HG03175 (cell line): ENCODE results near the gene CD83.
"Not testable (repeated sequence)": the region's sequence is repeated elsewhere in the genome, so short reads cannot be mapped to it uniquely, and the experiment has no call there.

Experiments
- ATAC-seq: cut with Tn5 transposase; IDR thresholded peaks from one replicate; pipeline ENCODE4 v1.9.1; 2021; ENCODE audit warnings: mild to moderate bottlenecking, moderate library complexity; ENCODE audit not compliant: unreplicated experiment

CD83 gene

DNA sequence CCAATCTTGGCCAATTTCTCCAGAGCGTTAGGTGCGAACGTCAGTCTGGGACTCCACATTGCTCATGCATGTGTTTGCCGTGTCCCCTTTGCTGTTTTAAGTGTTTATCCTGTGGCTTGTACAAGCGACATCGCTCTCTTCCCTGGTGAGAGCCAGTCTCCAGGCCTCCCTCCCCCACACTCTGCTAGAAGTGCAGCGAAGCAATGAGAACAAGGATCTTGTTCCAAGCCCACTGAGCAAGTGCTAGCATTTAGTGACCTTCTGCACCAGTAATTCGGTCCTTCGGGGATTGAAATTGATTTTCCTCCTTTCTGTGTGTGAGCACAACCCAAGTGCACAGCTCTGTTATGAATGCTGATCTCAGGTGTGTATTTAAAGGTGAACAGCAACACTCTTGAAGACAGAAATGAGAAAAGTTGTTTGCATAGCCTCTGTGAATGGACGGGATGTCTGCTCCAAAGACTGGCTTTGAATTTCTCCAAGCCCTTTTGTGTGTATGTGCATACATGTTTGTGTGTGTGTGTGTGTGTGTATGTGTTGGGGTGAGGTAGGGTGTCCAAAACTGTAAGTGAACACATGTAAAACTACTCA lies 29.0 kb downstream of the CD83 start:
- ATAC-seq: no peak

DNA sequence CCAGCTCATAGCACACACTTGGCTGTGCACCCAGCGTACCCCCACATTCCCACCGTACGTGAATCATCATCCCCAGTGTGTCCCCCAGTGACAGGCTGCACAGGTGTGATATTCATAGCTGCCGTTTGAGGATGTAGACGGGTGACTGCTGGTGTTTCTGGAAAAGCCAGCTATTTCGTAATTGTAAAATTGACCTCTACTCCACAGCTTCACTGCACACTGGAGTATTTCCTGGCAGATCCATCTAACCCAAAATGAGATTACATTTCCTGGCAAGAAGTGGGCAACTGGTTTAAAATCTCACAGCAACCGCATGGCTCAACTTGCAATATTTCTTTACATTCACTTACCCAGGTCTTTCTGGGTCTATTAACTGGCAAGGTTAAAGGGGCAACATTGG lies 30.3 kb downstream of the CD83 start:
- ATAC-seq: no peak

DNA sequence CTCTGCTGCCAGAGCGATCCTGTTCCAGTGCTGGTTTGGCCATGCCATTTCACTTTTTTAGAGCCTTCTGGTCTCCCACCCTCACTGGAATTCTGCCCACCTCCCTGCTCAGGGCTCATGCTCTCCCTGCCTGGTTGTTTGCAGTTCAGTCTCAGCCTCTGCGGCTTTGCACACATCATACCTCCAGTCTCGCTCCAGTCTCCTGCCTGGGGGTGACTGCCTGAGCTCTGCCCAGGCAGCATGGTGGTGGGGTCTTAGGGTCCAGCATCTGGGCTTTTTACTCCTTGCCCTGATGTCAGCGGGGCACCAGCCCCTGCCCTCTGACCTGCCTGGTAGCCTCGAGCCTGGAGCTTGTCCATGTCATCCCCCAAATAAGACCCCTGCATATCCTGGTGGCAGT lies 30.9 kb downstream of the CD83 start:
- ATAC-seq: no peak

DNA sequence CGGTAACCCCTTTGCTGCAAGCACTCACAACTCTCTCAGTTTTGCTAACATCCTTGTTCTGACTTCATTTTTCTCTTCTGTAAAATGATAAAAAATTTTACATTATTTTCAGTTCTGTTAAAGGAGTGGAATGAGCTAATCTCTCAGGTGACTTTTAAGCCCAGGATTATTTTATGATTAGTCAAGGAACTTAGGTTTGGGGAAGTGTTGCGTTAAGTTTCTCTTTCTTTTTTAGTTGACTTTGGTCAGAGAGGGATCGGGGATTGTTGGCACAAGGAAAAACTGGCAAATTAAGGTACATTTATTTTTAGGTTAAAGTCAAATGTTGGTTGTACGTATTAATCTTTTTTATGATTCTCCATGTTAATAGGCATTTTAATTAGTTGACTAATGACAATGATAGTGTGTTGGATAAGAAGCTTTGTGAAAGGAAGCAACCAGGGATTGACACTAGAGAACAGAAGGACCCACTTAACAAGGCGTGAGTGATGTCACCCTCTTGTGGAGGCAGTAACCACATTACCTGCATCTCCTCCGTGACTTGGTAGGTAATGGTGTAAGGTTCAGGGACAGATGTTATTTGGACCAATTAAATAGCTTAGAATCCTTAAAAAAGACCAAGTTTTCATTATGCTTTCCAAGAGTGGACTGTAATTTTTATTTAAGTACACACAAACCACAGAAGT lies 31.6 kb downstream of the CD83 start:
- ATAC-seq: no peak

DNA sequence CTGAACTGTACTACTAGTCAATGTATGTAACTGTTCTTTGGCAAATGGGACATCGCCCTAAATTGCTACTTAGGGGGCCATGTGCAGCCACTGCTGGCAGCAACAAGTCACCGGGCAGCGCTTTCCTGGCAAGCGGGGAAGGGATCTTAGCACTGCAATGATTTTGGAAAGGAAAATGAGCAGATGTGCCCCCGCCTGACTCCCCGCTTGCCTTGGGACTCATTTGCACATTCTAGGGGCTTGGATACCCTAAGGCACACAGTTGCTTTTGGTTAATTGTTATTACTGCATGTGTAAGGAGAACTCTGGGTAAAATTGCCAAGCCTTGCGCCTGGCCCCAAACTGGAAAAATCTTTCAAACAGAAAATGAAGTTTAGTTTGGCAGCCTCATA lies 32.2 kb downstream of the CD83 start:
- ATAC-seq: no peak

DNA sequence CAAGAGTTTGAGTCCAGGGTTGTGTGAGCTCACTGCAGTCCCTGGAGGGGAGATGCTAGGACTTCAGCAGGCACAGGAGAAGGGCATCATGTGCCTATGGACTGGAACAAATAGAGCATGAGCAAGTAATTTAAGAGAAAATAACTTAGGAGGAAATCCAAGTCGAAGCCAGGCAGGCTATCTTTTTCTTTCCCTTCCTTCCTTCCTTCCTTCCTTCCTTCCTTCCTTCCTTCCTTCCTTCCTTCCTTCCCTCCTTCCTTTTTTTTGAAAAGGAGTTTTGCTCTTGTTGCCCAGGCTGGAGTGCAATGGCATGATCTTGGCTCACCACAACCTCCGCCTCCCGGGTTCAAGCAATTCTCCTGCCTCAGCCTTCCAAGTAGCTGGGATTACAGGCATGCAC lies 33.7 kb downstream of the CD83 start:
- ATAC-seq: not testable (repeated sequence)

DNA sequence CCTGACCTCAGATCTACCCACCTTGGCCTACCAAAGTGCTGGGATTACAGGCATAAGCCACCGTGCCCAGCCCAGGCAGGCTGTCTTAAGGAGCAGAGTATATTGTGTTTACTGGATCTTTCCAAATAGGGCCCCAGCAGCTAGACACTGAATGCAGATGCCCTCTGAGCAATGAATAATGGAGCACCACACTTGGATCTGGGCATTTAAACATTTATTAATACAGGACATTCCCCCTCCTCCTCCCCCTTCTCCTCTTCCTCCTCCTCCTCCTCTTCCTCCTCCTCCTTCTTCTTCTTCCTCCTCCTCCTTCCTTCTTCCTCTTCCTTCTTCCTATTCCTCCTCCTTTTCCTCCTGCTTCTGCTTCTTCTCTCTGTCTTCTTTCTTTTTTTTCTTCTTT lies 34.2 kb downstream of the CD83 start:
- no peak for ATAC-seq

DNA sequence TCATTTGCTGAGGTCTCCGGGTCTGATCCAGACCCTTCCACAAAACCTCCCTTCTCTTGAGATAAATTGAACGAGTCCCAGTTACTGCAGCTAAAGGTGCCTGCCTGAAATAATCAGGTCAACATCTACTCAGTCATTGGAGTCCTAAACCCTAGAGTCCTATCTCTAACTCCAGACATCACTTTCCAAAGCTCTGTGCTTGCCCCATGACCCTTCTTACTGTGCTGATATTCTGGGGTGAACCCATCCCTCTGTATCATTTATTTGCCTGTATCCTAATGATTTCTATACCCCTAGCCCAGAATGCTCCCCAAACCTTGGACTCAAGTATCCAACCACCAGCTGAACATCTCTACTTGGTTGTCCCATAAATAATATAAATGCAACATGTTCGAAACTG lies 35.7 kb downstream of the CD83 start:
- no peak for ATAC-seq

DNA sequence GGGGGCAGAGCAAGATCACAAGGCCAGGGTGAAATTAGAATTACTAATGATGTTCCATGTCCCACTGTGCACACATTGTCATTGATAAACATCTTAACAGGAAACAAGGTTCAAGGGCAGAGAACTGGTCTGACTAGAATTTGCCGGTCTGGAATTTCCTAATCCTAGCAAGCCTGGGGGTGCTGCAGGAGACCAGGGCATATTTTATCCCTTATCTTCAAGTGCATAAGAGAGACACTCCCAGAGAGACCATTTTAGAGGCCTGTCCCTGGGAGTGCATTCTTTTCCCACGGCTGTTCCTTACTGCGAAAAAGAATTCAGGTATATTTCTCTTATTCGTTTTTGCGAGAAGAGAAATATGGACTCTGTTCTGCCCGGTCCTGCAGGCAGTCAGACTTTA lies 41.5 kb downstream of the CD83 start:
- ATAC-seq: no peak

DNA sequence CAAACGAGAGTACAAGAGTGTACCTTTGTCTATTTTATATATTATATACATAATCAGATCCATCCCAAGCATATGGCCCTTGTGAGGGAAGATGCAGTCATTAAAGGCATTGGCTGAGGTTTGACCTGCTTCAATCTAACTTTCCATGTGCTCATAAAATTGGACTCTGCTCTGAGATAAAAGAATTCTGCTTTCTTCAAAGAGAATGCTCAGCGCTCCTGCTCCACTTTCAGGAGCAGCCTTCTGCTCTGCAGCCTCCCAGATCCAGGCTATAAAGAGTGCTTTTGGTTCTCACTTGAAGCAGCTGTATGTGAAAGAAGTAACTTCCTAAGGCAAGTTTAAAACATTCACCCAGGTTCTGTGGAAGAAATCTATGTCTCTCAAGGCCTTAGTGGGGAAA lies 45.3 kb downstream of the CD83 start:
- ATAC-seq: no peak

DNA sequence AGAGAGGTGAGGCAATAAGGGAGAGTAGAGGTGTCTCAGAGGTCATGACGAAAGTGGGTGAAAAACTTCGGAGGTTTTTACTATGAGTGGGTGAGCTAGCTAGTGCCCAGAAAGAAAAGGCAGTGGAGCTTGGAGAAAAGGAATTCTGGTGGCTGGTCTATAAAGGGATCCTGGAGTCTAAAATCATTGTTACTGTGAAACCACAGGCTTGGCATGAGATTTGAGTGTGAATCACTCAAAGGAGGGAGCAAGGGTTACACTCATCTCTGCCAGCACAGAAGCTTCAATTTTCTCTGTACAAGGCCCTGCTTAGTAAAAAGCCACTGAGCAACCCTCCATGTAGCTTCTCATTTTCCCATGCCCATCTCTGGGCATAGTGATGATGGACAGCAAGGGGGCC lies 47.5 kb downstream of the CD83 start:
- no peak for ATAC-seq

DNA sequence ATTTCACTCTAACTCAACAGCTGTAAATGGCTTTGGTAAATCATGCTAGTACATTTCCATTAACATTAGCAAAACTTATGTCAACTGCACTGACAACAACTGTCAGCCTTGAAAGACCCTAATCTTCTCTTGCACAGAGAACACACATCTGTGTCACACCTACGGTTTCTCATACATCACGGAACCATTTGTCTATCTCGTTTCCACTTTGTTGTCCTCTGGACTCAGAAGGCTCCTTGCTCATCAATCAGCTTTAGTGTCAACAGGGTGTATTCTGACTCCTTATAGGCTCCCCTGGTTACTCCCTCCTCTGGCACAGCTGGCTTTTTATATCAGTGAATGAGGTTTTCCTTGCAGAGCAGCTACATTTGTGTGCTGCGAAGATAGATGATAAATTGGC lies 49.3 kb downstream of the CD83 start:
- ATAC-seq: no peak

DNA sequence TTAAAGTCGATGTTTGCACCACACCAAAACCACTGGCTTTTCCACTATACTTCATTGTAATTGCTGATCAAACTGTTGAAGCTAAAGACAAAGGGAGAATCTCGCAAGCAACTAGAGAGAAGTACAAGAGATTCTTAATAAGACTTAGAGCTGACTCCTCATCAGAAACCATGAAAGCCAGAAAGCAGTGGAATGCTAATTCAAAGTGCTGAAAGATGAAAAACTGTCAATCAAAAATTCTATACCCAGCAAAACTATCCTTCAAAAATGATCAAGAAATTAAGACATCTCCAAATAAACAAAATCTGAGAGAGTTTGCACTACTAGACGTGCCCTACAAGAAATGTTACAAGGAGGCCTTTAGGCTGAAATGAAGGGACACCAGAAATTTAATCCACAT lies 52.6 kb downstream of the CD83 start:
- ATAC-seq: no peak

DNA sequence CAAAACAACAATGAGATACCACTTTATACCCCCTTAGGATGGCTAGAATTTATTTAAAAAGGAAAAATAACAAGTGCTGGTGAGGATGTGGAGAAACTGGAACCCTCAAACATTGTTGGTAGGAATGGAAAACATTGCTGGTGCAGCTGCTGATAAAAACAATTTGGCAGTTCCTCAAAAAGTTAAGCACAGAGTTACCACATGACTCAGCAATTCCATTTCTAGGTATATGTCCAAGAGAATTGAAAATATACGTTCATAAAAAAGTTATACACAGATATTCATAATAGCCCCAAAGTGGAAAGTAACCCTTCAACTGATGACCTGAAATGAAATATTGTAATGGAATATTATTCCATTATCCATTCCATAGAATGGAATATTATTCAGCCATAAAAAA lies 55.0 kb downstream of the CD83 start:
- ATAC-seq: no peak

DNA sequence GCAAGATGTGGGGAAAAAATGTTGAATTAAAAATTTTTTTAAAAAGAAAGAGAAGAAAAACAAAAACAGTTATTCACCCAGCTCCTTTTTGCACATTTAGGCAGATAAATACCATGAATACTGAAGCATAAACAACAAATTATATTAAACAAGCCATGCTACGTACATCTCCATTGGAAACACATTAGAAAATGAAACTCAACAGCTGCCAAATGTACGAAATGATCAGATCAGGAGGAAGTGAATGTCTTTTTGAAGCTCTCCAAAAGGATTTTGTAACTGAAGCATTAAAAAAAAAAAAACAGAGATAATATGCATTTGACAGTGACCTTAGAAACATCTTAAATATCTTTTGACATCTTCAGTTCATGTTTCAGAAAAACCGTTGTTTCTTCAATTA lies 56.7 kb downstream of the CD83 start:
- ATAC-seq: no peak

DNA sequence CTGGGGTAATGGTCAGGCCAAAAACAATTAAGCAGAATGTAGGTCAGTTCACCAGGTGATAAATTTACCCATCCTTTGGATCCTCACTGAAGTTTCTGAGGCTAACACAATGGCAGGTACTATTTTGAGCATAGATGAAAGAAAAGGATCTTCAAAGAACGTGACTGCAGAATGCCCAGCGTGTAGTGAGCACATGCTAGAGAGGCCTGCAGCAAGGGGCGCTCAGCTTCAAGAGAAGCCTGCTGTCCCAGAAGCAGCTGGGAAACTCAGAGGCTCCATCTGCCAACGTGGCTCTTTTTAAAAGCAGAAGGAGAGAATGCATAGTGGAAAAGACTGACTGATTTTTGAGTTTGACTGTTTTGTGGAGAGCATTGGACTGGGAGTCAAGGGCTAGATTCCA lies 57.4 kb downstream of the CD83 start:
- no peak for ATAC-seq

DNA sequence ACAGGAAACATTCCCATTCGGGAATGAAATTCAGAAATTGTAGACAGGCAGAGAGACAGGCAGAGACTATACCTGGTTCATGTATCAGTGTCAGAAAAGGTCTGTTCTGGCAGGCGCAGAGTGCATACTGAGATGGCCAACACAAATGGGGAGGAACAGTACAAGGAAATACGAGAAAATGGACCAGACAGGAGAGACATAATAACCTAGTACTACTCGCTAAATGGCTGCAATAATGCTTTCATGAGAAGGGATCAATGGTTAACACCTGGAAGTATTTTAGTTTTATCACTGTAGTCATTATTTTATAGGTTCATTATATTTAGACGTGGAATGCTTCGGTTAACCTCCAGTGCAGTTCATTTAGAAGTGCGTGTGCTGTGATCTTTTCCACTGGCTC lies 58.9 kb downstream of the CD83 start:
- no peak for ATAC-seq

DNA sequence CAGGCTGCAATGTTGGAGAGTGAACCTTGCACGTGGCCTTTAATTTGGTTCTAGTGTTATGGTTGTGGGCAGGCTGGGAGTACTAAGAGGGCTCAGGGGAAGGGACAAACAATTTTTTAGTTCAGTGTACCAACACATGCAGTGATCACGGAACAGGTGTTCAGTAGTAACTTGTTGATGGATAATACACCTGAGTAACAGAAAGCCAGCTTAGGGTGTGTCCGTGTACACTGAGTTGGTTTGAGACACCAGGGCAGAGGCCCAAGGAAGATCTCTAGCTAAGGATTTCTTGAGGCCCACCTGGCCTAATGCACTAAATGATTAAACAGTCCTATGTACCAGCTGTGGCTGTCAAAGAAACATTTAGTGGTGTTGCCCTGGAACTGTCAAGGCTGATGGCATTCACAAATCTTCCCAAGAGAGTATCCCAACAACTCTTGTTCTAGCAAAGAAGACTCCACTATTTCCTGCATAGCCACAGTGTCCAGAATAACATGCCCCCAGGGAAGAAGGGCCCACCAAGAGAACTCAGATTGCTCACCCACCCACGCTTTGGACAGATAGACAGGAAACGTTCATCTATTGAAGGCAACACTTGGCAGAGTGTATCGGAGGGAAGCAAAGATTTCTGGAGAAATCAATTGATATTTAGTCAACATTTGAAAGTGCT lies 60.0 kb downstream of the CD83 start:
- no peak for ATAC-seq

DNA sequence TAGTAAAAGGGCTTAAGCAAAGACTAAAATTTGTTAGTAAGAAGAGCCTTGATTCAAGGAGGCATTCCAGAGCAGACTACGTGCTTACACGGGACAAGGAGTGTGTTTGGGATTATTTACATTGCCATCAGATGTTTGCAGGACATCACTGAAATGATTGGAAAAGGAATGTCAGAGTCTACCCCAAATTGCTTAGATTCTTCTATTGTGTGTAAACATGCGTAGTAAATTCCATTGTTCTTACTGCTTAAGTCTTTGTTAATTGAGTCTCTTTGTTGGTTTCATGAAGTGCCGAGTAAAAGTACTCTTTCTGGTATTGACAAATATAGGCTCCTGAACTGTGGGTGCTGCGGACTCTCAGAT lies 60.5 kb downstream of the CD83 start:
- ATAC-seq: no peak

DNA sequence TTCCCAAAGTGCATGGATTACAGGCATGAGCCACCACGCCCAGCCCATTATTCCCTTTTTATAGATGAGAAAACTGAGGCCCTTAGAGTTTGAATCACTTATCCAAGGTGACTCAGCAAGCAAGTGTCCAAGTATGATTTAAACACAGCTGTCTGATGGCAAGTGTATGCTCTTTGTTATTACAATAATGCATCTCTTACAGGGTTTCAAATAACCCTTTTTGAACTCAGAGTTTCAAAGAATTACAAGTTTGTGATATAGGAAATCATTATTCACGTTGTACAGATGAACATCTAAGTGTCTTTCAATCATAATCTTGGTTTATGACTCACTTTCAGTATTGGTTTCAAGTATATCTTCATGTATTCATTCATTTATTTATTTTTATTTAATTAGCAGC lies 63.0 kb downstream of the CD83 start:
- ATAC-seq: no peak

DNA sequence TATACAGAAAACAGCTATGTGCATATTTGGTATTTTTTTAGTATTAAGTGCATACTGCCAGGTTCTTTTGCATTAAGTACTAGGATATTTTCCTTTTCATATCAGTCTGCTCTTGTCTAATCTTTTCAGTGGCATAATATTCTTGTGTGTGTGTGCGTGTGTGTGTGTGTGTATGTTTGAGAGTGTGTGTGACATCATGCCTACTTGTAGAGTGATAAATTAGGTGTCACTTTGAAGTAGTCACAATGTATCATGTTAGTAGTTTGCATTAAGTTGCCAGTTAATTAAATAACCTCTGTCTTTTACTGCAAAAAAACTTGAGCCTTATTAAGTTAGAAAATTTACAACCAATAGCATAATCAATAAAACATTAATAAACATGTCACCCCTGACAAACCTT lies 65.3 kb downstream of the CD83 start:
- ATAC-seq: no peak
